Measurements from ENCODE around the gene RIPOR3. TPM values are rescaled to one million over a fixed set of nuclear protein-coding genes. Genes with fewer than 3 reads are reported as not detected.
A peak's percentile ranks its signal among the peaks of the same experiment; 100 is the strongest.

The RIPOR3 gene
- total and polyA plus RNA-seq, 9 of the 15 experiments (the other 6 are each of a cell fraction or from before 2014, with no cell fraction given), result 3.3 to 62.7 (median 21.4) TPM

- TF ChIP-seq SRF (CRISPR knock-in tag; IDR thresholded peaks at IDR 0.05) (no peak), TCF7L2 (IDR thresholded peaks at IDR 0.05; ENCODE audit: low read depth, low read length) (no peak), TAF7 (tag; IDR thresholded peaks at IDR 0.05) (peak; percentile 34; the same call in 1 of the 2 replicates), OTX1 (CRISPR knock-in tag; IDR thresholded peaks at IDR 0.05) (no peak), MAZ (CRISPR knock-in tag; conservative IDR thresholded peaks at IDR 0.05 in 1 of 2, IDR thresholded peaks at IDR 0.05 in 1 of 2) (peak; percentile 27 to 83; a peak in 2 of 4 replicates), ZNF384 (IDR thresholded peaks at IDR 0.05; ENCODE audit: low read depth, low read length) (no peak), POLR2A (conservative IDR thresholded peaks at IDR 0.05) (peak; percentile 59; the same call in 1 of the 2 replicates), ZNF77 (CRISPR knock-in tag; IDR thresholded peaks at IDR 0.05) (no peak), ZC3H11A (IDR thresholded peaks at IDR 0.05; ENCODE audit: low read depth, low read length) (no peak), EGR1 (conservative IDR thresholded peaks at IDR 0.05) (peak; percentile 99), DNMT1 (IDR thresholded peaks at IDR 0.05) (no peak), MEIS2 (IDR thresholded peaks at IDR 0.05; ENCODE audit: partially characterized antibody) (peak; percentile 50), SAFB (IDR thresholded peaks at IDR 0.05; ENCODE audit: borderline replicate concordance, low read depth, low read length) (no peak), MBD2 (IDR thresholded peaks at IDR 0.05; ENCODE audit: borderline replicate concordance, low read depth) (peak; percentile 53; the same call in 1 of the 2 replicates), MLLT1 (IDR thresholded peaks at IDR 0.05) (peak in 1 of 2 experiments; percentile 67; a peak in 1 of 4 replicates), POLR2G (IDR thresholded peaks at IDR 0.05; ENCODE audit: low read depth, low read length) (no peak), ESRRA (IDR thresholded peaks at IDR 0.05; ENCODE audit: borderline replicate concordance, low read depth) (no peak), BMI1 (IDR thresholded peaks at IDR 0.05; ENCODE audit: low read length) (no peak), IRF2 (CRISPR knock-in tag; IDR thresholded peaks at IDR 0.05) (no peak), ELF2 (CRISPR knock-in tag; IDR thresholded peaks at IDR 0.05) (no peak), RFX5 (IDR thresholded peaks at IDR 0.05; ENCODE audit: low read depth, low read length) (no peak), EHMT2 (IDR thresholded peaks at IDR 0.05) (no peak), BHLHE40 (IDR thresholded peaks at IDR 0.05; ENCODE audit: low read length) (peak; percentile 57), ZBTB8A (IDR thresholded peaks at IDR 0.05; ENCODE audit: partially characterized antibody) (no peak), ASH1L (IDR thresholded peaks at IDR 0.05; ENCODE audit: borderline replicate concordance, low read depth, partially characterized antibody) (no peak), KDM1A (IDR thresholded peaks at IDR 0.05) (peak; percentile 75 to 85), ADNP (tag; IDR thresholded peaks at IDR 0.05) (no peak)
- TF ChIP-seq, protein P1, sequence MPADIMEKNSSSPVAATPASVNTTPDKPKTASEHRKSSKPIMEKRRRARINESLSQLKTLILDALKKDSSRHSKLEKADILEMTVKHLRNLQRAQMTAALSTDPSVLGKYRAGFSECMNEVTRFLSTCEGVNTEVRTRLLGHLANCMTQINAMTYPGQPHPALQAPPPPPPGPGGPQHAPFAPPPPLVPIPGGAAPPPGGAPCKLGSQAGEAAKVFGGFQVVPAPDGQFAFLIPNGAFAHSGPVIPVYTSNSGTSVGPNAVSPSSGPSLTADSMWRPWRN (IDR thresholded peaks at IDR 0.05; ENCODE audit: low read depth), result no peak
- TF ChIP-seq, protein P2, sequence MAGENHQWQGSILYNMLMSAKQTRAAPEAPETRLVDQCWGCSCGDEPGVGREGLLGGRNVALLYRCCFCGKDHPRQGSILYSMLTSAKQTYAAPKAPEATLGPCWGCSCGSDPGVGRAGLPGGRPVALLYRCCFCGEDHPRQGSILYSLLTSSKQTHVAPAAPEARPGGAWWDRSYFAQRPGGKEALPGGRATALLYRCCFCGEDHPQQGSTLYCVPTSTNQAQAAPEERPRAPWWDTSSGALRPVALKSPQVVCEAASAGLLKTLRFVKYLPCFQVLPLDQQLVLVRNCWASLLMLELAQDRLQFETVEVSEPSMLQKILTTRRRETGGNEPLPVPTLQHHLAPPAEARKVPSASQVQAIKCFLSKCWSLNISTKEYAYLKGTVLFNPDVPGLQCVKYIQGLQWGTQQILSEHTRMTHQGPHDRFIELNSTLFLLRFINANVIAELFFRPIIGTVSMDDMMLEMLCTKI (IDR thresholded peaks at IDR 0.05; ENCODE audit: partially characterized antibody), result no peak
These were observed 33.7 kb upstream of the RIPOR3 start (continued) for GRCh38 chr20:50724851-50725723.

All from K562 (cell line).